CD4-positive, alpha-beta T cell treated with Interferon gamma for 1 hour (primary cell): Measurements from ENCODE around the gene EPHB6.

ENCODE experiments used
- DNase-seq: peaks from one replicate; pipeline ENCODE4 v3.0.0-alpha.2; 2020

The EPHB6 gene

DNA sequence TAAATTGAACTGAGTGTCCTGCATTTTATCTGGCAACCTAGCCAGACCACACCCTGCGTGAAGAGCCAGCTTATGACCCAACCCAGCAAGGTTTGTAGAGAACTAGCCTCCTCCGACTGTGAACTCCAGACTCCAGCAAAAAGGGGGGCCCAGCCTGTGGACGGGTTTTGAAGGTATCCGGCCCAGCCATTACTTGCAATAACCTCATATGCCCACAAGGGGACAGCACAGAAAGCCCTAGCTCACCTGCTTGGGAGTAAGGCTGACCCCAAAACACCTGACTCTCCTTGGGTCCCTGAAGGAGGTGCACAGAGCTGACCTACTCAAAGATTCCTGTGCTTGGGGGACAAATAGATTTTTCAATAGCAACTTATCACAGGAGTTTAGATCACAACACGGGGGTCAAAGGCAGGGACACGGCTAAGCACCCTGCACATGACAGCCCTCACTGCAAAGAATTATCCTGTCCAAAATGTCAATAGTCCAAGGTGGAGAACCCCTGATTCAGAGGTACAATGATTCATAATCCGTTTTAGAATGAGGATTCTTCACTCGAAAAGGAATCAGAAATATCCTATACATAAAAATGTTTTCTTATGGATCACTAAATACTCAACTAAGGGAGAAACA is 26.1 kb downstream of the EPHB6 start:
- peak; percentile 27 for DNase-seq

- DNase-seq: no peak
These were observed 26.9 kb downstream of the EPHB6 start for GRCh38 chr7:142881586-142882337.

DNA sequence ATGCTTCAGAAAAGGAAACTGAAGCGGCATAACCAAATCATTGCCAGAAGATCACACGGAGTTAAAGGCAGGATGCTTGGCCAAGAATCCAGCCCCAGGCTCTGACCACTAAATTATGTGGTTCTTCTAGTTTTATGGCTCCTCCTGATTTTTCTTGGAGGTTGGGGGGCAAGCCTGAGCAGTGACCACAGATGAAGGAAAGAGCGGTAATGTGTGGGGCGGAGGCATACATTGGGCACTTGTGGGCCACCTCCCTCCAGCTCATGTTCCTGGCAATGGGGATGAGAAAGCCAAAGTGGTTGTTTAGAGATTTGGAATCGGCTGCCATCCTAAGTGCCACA is 27.4 kb downstream of the EPHB6 start:
- DNase-seq: no peak

- DNase-seq: no peak
These were observed 28.3 kb downstream of the EPHB6 start for GRCh38 chr7:142883145-142883544.

DNA sequence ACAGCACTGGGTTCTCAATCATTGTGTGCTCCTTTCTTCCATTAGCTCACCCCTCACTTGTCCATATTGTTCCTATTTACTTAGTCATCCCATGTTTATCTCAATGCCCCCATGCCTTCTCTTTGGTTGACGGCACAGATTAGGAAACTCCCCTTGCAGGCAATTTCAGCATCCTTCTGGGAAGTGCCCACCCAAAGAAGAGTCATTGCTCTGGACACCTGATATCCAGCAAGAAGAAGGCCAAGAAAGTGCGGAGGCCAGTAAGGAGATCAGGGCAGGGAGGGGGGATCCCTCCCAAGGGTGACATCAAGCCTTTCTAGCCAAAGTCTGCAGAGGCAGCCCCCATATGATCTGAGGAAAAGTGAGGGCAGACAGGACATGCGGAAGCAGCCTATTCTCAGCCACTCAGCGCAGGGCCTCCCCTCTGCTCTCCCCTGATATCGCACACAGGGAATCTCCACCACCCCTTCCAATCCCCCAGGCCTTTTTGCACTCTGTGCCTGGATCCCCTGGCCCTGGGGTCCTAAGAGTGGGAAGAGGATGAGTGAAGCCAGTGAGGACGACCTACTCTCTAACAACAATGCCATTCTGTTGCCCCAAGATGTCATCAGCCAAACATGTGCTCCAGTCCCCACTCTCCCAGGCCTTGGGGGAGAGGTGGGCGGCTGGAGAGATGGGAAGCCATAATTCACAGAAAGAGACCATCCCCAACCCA is 28.9 kb downstream of the EPHB6 start:
- no peak for DNase-seq

DNA sequence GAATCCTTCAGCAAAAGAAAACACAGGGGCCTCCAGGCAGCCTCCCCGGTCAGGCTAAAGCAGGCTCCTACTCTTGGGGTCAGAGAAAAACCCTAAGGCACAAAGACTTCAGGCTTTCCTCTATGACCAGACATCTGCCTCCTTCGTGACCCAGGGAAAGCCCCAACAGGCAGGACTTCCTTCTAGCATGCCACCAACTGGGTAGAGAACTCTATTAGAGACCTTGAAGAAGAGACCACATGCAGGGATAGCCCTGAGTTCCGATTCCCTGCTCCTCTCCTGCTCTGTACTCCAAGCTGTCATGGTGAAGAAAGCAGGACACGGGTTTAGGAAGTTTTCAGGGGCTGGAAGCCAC is 29.4 kb downstream of the EPHB6 start:
- no peak for DNase-seq

DNA sequence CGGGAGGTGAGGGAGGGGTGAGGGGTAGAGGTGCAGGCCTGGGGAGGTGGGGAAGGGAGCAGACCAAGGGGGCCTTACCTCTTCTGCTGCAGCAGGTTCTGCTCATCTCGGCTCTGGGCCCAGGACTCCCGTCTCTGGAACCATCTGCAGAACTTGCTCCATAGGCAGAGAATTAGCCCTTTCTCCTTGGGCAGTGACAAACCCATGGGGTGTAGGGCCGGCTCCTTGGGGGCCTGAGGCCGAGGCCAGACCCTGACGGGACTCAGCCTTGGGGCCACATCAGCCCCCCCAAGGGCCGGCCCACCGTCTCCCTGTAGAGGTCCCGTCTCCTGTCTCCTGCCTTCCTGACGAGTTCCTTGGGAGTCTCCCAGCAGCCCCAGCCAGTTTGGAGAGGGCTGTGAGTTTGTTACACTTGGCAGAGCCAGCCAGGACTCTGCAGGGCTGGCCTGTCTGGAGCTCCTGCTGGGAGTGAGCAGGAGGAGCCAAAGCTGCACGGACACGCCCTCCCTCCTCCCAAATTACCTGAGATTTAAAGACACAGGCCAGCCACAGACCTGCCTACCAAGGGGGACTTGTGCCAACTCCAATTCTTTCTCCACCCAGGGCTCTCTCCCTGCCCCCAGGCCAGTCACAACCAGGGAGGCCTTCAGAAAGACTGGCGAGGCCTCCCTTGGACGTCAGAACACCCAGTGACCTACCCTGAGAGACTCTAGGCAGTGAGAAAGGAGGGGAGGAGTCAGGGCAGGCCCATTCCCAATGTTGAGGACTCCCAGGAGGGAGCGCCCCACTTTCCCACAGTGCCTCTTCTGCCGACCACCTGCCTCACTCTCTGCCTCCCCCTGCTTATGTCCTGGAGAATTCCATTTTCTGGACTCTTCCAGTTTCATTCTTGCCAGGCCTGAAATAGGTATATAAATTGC is 30.7 kb downstream of the EPHB6 start, which contains the start of gene TRPV6:
TSS of gene TRPV6 (minus strand) at position 435 of the 920 bp plus-strand sequence.
- no peak for DNase-seq

DNA sequence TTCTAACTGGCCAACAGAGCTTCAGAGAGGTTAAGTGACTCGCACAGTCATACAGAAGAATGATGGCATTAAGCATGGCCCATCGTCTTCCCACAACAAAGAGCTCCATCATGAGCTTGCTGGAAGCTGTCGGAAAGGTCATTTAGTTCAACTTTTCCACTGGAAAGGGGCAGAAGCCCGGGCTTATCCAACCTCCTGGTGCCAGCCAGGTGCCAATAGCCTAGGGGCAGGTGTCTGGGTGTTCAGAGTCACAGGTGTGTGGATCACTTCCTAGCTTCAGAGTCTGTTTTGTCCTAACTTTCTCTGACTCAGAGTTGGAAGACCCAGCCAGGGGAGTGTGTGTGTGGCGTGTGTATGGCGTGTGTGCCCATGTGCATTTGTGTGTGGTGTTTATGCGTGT is 32.0 kb downstream of the EPHB6 start:
- DNase-seq: no peak

GRCh38 chr7:142887282-142888015 is 32.6 kb downstream of the EPHB6 start:
- DNase-seq: no peak

GRCh38 chr7:142889816-142890215 is 34.9 kb downstream of the EPHB6 start:
- DNase-seq: no peak

GRCh38 chr7:142890874-142891485 is 36.1 kb downstream of the EPHB6 start:
- DNase-seq: no peak

DNA sequence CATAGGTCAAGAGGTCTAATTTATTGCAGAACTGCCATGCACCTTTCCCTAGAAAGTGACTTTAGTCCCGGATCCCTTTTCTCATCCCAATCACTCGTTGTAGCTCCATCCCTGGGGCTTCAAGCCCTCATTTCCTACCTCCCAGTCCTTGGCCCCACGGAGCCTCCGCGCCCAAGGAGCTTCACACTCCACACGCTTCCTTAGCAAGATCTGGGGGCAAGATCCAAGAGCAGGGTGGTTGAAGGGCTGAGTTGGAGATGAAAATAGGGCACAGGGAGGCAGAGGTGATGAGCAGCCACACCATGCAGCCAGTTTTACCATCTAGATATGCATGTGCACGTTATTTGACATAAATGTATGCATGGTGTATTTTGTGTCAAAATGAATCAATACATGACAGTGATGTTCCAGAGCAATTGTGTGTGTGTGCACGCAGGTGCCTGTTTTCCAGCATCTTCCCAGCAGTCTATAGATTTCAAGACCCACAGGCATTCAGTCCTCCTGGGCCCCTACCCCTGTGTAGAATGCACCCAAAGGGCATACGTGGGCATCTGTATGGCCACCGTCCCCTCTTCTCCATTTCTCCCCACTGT is 36.7 kb downstream of the EPHB6 start:
- DNase-seq: no peak

- no peak for DNase-seq
These were observed 38.1 kb downstream of the EPHB6 start for GRCh38 chr7:142892951-142893350.

- DNase-seq: no peak
These were observed 39.5 kb downstream of the EPHB6 start for GRCh38 chr7:142894112-142894984.

DNA sequence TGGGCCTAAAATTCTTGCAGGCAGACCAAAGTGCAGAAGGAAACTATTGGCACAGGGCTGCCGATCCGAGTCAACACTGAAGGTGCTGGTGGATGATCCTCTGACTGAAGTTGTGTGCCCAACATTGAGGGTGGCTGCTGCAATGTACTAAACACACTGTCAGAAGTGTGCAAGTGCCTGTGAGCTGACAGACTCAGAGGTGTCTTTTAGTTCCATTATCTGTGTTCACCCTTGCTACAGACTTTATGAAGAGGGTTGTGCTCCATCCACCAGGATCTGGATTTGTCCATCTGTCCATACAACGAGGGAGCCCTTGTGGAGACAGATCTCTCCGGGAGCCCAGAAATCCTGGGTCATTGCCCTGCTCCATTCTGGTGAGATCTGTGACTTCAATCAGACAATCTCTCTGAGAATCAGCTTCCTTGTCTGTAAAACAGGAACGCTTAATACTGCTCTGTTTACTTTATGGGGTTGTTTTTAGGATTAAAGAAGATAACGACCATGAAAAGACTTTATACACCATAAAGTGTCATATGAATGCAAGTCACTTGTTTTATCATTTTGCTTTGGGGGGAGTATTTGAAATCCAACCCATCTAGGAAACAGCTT is 40.2 kb downstream of the EPHB6 start:
- no peak for DNase-seq

GRCh38 chr7:142896151-142896550 is 41.3 kb downstream of the EPHB6 start:
- DNase-seq: no peak

GRCh38 chr7:142896741-142897379 is 42.0 kb downstream of the EPHB6 start:
- no peak for DNase-seq

DNA sequence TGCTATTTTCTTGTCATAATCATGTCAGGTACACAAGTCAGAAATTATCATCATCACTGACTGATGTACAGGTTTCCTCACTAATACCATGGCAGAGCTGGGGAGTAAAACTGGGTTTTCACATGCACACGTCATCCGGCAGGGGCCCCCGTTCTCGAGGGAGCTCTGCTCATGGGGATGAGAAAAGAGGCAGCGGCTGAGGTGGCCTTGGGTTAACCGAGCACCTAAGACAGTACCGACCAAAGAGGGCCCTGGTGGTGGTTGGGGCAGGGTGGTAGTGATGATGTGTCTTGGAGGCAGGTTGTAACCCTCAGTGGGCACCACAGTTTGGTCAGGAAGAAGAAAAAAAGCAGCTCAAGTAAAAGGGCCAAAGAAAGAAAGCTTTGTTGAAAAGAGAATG is 42.8 kb downstream of the EPHB6 start:
- DNase-seq: no peak

GRCh38 chr7:142898377-142899170 is 43.7 kb downstream of the EPHB6 start:
- no peak for DNase-seq
